Endothelial cell of umbilical vein (primary cell): ENCODE measurements around the gene ANO9.

Experiments
- JUN ChIP-seq: IDR thresholded peaks from 2 replicates; pipeline ENCODE4 v1.6.1; 2011; ENCODE audit warnings: borderline replicate concordance, low read depth; ENCODE audit not compliant: insufficient read length, insufficient read depth
- TF ChIP-seq, protein P1 (sequence below), 2 donors: IDR thresholded peaks; 1 replicate in 1 of 2; 2 replicates in 1 of 2; pipeline ENCODE4 v1.5.1; 2011; ENCODE audit warnings: low read length in 2 of 2, mild to moderate bottlenecking in 2 of 2, moderate library complexity in 2 of 2, control low read depth in 1 of 2, inconsistent platforms in 1 of 2, low read depth in 1 of 2; ENCODE audit not compliant: insufficient read depth in 1 of 2; ENCODE audit errors: extremely low read depth in 1 of 2

DNA sequence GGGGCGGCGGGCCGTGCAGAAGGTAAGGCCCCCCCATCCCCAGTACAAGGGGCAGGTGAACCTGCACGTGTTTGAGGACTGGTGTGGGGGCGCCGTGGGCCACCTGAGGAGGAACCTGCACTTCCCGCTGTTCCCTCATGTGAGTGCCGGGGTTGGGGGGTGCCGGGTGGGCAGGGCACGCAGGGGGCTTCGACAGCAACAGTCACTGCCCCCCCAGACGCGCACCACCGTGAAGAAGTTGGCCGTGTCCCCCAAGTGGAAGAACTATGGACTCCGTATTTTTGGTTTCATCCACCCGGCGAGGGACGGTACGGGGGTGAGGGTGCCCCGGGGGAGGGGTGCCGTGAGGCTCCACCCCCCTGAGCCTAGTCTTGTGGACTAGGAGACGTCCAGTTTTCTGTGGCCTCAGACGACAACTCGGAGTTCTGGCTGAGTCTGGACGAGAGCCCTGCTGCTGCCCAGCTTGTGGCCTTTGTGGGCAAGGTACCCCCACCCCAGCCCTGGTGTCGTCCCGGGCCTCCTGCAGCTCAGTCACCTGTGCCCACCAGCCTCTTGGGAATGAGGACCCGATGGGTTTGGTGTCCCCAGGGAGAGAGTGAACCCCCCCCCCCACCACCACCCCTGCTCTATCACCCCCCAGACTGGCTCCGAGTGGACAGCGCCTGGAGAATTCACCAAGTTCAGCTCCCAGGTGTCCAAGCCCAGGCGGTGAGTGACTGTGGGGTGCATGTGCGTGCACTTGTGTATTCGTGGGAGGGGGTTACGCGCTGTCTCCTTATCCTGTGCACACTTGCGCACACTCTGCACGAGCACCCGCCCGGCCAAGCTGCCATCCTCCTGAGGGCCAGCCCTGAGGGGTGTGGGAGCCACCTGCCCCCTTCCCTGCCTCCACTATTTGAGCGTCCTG lies 68.7 kb downstream of the ANO9 start:
- TF ChIP-seq, protein P1, sequence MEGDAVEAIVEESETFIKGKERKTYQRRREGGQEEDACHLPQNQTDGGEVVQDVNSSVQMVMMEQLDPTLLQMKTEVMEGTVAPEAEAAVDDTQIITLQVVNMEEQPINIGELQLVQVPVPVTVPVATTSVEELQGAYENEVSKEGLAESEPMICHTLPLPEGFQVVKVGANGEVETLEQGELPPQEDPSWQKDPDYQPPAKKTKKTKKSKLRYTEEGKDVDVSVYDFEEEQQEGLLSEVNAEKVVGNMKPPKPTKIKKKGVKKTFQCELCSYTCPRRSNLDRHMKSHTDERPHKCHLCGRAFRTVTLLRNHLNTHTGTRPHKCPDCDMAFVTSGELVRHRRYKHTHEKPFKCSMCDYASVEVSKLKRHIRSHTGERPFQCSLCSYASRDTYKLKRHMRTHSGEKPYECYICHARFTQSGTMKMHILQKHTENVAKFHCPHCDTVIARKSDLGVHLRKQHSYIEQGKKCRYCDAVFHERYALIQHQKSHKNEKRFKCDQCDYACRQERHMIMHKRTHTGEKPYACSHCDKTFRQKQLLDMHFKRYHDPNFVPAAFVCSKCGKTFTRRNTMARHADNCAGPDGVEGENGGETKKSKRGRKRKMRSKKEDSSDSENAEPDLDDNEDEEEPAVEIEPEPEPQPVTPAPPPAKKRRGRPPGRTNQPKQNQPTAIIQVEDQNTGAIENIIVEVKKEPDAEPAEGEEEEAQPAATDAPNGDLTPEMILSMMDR (IDR thresholded peaks at IDR 0.05; ENCODE audit: extremely low read depth in 1 of 2, insufficient read depth in 1 of 2, low read depth in 1 of 2, low read length in 2 of 2): no peak
- TF ChIP-seq JUN: no peak
